HFF-Myc (cell line): Measurements from ENCODE around the gene TIMM44.

Source experiments
- DNase-seq: peaks from one replicate; pipeline ENCODE4 v3.0.0-alpha.2; 2011; ENCODE audit warnings: low read depth; ENCODE audit errors: extremely low read depth
- H3K4me3 ChIP-seq: replicated peaks from 2 replicates; pipeline ENCODE4 v1.5.1; 2011; ENCODE audit warnings: low read depth, mild to moderate bottlenecking, control low read depth, low read length
- TF ChIP-seq, protein P1 (sequence below): IDR thresholded peaks from 2 replicates; pipeline ENCODE4 v1.5.1; 2012; ENCODE audit warnings: mild to moderate bottlenecking, low read depth, low read length, control low read depth; ENCODE audit errors: missing control alignments

Gene TIMM44, protein sequence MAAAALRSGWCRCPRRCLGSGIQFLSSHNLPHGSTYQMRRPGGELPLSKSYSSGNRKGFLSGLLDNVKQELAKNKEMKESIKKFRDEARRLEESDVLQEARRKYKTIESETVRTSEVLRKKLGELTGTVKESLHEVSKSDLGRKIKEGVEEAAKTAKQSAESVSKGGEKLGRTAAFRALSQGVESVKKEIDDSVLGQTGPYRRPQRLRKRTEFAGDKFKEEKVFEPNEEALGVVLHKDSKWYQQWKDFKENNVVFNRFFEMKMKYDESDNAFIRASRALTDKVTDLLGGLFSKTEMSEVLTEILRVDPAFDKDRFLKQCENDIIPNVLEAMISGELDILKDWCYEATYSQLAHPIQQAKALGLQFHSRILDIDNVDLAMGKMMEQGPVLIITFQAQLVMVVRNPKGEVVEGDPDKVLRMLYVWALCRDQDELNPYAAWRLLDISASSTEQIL

DNA sequence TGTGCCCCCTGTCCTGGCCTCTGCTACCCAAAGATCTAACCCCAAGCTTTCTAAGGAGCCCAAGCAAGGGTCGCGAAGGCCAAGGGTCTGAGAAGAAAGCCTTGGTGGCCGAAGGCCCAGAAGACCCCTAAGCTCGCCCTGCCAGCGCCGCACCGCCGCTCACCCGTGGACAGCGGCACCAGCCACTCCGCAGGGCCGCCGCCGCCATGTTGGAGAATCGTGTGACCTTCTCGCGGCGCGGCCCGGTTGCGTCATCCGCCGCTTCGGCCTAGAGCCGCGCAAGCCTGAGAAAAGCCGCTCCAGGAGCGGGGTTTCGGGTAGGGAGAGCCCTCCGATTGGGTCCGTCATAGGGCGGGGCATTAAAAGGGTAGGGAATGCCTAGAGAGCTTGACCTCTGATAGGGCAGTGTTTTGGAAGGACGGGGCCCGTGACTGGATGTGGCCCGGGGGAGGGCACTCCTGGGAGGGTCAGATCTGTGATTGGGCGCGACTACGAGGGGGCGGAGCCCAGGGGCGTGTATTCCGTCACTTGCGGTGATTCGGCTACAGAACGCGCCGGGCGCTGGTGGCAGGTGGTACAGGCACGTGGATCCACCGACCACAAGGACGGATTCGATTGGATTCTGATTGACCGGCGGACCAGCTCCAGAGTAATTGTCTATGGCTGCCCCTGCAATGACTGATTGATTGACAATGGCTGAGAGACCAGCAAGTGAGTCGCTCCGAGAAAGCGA, at the start of gene TIMM44:
TIMM44 (minus strand) TSS at position 223 of the 733 bp plus-strand sequence; CDS start at position 208, 15 bp downstream.
- TF ChIP-seq, protein P1, sequence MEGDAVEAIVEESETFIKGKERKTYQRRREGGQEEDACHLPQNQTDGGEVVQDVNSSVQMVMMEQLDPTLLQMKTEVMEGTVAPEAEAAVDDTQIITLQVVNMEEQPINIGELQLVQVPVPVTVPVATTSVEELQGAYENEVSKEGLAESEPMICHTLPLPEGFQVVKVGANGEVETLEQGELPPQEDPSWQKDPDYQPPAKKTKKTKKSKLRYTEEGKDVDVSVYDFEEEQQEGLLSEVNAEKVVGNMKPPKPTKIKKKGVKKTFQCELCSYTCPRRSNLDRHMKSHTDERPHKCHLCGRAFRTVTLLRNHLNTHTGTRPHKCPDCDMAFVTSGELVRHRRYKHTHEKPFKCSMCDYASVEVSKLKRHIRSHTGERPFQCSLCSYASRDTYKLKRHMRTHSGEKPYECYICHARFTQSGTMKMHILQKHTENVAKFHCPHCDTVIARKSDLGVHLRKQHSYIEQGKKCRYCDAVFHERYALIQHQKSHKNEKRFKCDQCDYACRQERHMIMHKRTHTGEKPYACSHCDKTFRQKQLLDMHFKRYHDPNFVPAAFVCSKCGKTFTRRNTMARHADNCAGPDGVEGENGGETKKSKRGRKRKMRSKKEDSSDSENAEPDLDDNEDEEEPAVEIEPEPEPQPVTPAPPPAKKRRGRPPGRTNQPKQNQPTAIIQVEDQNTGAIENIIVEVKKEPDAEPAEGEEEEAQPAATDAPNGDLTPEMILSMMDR, result no peak

DNA sequence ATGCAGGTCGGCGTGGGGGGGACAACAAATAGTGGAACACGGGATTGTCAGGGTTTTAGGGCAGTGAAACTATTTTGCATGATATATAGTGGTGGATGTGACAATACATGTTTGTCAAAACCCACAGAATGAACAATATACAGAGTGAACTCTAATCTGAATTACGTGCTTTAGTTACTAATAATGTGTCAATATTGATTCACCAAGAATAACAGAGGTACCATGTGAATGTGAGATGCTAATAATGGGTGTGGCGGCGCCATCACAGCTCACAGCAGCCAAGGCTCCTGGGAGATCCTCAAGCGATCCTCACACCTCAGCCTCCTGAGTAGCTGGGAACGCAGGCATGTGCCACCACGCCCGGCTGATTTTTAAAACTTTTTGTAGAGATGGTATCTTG, 49.1 kb upstream of the TIMM44 start:
- TF ChIP-seq, protein P1, result no peak
- H3K4me3 ChIP-seq, result no peak overlapping the region
- DNase-seq, result no peak

More for the DNA sequence above, at the start of gene TIMM44:
- peak within 1 kb of the TSS; percentile 96 for H3K4me3 ChIP-seq
- peak; percentile 98 for DNase-seq

DNA sequence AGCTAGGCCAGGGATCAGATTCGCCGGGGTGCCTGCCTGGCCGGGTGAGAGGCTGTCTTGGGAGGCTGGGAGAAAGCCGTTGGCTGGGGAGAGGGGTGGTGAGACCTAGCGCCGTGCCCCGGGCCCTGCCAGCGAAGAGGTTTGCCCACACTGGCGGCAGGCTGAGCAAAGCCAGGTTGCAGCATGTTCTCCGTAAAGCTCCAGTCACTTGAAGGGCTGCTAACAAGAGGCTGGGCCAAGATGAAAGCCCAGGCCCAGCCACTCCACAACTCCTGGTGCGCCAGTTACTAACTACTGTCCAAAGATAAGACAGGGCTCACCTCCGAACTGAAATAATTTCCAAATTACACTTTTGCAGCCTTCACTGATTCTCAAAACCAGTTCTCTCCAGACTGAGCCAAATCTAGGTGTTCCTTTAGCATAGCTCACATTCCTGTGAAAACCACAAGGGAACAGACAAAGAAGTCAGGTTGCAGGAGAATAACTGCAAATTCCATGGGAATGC, 45.7 kb upstream of the TIMM44 start:
- TF ChIP-seq, protein P1, result no peak
- DNase-seq, result no peak

DNA sequence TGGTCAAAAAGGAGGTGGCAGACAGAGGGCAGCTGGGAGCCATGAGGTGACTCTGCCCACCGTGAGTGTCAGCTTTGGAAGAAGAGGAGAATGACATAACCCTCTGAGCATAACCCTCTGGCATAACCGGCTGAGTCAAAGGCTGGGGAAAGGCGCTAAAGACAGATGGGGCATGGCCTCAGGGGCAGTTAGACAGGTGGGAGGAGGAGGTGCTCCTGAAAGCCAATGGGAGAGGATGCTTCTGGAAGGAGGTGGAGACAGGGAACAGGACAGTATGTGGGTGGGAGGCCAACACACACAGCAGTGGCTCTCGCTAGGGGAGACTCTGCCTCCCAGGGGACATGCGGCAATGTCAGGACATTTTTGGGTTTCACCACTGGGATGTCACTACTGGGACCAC, 44.8 kb upstream of the TIMM44 start:
- no peak for DNase-seq
- no peak overlapping the region for H3K4me3 ChIP-seq
- TF ChIP-seq, protein P1, result no peak

More for the DNA sequence above, 45.7 kb upstream of the TIMM44 start:
- H3K4me3 ChIP-seq, result no peak overlapping the region

DNA sequence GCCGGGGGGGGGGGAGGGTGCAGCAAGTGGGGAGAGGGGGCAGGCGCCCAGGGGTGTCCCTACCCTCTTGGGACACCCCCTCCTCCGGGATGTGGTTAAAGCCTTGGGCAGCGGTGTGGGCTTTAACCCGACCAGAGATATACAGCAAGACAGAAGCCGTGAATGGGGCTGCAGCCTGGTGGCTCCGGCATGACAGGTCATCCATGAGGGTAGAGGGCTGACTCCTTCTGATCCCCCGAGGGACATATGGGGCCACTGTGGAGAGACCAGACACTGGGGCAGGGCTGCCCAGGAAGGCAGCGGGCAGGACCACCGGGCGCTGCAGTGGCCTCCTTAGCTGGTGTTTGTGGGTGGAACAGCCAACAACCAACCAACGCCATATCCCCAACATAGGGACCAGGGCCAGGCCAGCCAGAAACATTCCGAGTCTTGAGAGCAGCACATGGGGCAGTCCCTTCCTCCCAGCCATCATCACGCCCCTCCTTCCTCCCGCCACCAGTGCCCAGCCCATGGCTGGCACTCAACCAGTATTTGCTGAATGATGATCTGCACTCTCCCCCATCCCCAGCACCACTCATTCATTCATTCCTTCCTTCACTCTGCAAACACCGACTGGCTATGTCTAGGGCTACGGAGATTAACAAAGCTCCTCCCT, 43.8 kb upstream of the TIMM44 start:
- H3K4me3 ChIP-seq, result no peak overlapping the region
- TF ChIP-seq, protein P1, result no peak
- DNase-seq, result no peak

DNA sequence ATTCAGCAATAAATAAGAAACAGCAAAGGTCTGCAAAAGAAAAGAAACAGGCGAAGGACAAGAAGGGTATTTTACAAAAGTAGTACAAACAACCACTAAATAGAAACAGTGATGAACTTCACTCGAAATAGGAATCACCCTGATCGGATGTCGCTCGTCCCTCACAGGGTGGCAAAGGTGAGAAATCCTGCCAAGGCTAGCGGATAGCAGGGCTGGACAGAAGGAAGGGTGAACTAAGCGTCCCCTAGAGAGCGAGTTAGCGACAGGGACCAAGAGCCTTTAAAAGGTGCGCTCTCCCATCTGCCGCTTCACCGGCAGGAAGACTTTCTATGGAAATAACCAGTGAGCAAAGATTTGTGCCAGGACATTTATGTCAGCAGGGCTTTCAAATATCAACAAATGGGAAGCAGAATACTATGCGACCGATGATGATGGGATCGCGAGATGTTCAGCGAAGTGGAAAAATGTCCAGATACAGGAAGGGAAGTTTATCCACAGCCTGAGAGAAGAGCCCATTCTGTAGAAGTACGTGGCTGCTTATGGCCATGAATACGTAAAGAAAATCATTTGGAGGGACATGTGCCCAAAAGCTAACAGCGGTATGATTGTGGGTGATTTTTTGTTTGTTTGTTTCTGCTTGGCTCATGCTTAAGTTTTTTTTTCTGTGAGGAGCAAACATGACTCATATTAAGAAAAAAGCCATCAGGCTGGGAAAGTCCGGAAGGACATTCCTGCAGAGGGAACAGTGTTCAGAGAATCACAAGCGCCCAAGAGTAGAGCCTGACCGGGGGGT, 43.1 kb upstream of the TIMM44 start:
- H3K4me3 ChIP-seq, result no peak overlapping the region
- DNase-seq, result peak; percentile 38
- TF ChIP-seq, protein P1, result no peak
